HEK293 (cell line): ENCODE measurements around the gene MAN2B1.

Experiments
- PRDM1 ChIP-seq: fragments of 450-650 bp; formaldehyde crosslinking; IDR thresholded peaks from 2 replicates; pipeline ENCODE4; 2016; ENCODE audit warnings: missing biosample characterization, missing genetic modification characterization
- ZNF488 ChIP-seq: fragments of 450-650 bp; formaldehyde crosslinking; IDR thresholded peaks from 2 replicates; pipeline ENCODE4 v1.5.1; 2016; ENCODE audit warnings: missing biosample characterization, missing genetic modification characterization
- ZSCAN18 ChIP-seq: fragments of 450-650 bp; formaldehyde crosslinking; IDR thresholded peaks from 2 replicates; pipeline ENCODE4 v1.5.1; 2016; ENCODE audit warnings: missing biosample characterization, missing genetic modification characterization
- TF ChIP-seq, protein P1 (sequence below): fragments of 450-650 bp; formaldehyde crosslinking; IDR thresholded peaks from 2 replicates; pipeline ENCODE4 v1.5.1; 2016; ENCODE audit warnings: missing biosample characterization, missing genetic modification characterization
- TF ChIP-seq, protein P2 (sequence below): fragments of 450-650 bp; formaldehyde crosslinking; IDR thresholded peaks from 2 replicates; pipeline ENCODE4 v1.5.1; 2016; ENCODE audit warnings: missing biosample characterization, missing genetic modification characterization

- TF ChIP-seq ZSCAN18 (tag by site-specific recombination), result no peak
- TF ChIP-seq ZNF488 (tag by site-specific recombination), result no peak
- TF ChIP-seq, protein P1, sequence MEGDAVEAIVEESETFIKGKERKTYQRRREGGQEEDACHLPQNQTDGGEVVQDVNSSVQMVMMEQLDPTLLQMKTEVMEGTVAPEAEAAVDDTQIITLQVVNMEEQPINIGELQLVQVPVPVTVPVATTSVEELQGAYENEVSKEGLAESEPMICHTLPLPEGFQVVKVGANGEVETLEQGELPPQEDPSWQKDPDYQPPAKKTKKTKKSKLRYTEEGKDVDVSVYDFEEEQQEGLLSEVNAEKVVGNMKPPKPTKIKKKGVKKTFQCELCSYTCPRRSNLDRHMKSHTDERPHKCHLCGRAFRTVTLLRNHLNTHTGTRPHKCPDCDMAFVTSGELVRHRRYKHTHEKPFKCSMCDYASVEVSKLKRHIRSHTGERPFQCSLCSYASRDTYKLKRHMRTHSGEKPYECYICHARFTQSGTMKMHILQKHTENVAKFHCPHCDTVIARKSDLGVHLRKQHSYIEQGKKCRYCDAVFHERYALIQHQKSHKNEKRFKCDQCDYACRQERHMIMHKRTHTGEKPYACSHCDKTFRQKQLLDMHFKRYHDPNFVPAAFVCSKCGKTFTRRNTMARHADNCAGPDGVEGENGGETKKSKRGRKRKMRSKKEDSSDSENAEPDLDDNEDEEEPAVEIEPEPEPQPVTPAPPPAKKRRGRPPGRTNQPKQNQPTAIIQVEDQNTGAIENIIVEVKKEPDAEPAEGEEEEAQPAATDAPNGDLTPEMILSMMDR, result no peak
- TF ChIP-seq, protein P2, sequence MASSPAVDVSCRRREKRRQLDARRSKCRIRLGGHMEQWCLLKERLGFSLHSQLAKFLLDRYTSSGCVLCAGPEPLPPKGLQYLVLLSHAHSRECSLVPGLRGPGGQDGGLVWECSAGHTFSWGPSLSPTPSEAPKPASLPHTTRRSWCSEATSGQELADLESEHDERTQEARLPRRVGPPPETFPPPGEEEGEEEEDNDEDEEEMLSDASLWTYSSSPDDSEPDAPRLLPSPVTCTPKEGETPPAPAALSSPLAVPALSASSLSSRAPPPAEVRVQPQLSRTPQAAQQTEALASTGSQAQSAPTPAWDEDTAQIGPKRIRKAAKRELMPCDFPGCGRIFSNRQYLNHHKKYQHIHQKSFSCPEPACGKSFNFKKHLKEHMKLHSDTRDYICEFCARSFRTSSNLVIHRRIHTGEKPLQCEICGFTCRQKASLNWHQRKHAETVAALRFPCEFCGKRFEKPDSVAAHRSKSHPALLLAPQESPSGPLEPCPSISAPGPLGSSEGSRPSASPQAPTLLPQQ, result no peak
- no peak for TF ChIP-seq PRDM1 (tag by site-specific recombination)
These were observed 16.6 kb downstream of the MAN2B1 start for GRCh38 chr19:12649941-12650340.
